NCI-H2029 (cell line): ENCODE data around the gene ARHGAP11A.

Experiments
- DNase-seq: peaks from one replicate; lab custom pipeline; 2025; lab: John Stamatoyannopoulos, UW

ARHGAP11A gene

DNA sequence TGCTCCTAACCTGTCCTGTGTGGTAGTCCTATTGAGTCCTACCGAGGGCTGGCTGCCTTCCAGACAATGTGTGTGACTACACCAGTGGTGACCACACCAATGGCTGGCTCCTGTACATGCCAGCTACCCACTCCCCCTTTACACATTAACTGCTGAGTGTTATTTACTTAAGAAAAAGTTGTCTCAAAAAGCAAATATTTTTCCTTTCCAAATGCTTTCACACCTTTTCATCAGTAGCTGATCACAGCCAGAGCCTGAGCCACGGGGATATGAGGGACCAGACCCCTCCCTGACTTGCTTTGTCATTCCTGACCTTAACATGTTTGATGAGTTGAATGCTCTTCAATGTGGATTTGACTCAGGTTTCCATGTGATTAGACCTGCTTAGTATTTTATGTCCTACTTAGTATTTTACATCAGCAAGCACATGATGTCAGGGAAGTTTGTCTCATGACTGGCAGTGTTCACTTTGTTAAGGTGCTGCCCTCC is 72.9 kb downstream of the ARHGAP11A start:
- peak; percentile 80 for DNase-seq
